GM12892 (cell line): ENCODE data around the gene ZNF691.

Source experiments
- POLR2A ChIP-seq: IDR thresholded peaks from 2 replicates; pipeline ENCODE4 v1.6.1; 2011; ENCODE audit warnings: low read depth, low read length, control low read depth
- POLR2AphosphoS5 ChIP-seq: IDR thresholded peaks from 2 replicates; pipeline ENCODE4 v1.6.1; 2011; ENCODE audit warnings: low read depth, low read length, control low read depth
- TAF1 ChIP-seq: IDR thresholded peaks from 2 replicates; pipeline ENCODE4 v1.6.1; 2011; ENCODE audit warnings: low read depth, mild to moderate bottlenecking, control low read depth, low read length, borderline replicate concordance

DNA sequence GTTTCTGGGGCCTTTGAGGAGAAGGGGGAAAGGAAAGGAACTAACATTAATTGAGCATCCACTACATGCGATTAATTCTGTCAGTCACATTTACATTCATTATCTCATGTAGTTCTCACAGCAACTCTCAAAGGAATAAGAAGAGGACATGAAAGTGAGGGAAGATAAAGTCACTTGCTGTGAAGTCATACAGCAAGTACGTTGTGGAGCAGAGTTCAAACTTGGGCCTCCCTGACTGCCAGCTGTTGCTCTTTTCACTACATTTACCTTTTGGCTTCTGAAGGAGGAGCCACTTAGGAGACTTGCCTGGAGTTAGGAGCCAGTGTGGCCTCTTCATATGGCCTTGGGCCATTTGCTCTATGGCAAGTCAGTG is 6.2 kb downstream of the ZNF691 start:
- TF ChIP-seq POLR2AphosphoS5 (no peak), POLR2A (no peak), TAF1 (no peak)
